SK-N-SH treated with all-trans-retinoic acid at 6 μM for 48 hours (cell line): Measurements from ENCODE around the gene SEMA5A.

Experiments used
- ATAC-seq: fragments of 200-7000 bp; cut with Tn5 transposase; 3 replicates; pipeline ENCODE4 v1.9.1; 2020; ENCODE audit warnings: mild to moderate bottlenecking, moderate library complexity
- ARNTL ChIP-seq: fragments of 450-650 bp; formaldehyde crosslinking; IDR thresholded peaks from 2 replicates; pipeline ENCODE4 v1.5.0; 2020; ENCODE audit warnings: low read depth, mild to moderate bottlenecking, moderate library complexity, borderline replicate concordance
- BACH2 ChIP-seq: fragments of 250-450 bp; sonication (Bioruptor Pico); IDR thresholded peaks from 2 replicates; pipeline ENCODE4 v1.9.0; 2021; ENCODE audit warnings: mild to moderate bottlenecking, borderline replicate concordance
- CSDC2 ChIP-seq: fragments of 250-450 bp; sonication (Bioruptor Pico); IDR thresholded peaks from 2 replicates; pipeline ENCODE4 v1.5.0; 2020; ENCODE audit warnings: mild to moderate bottlenecking, moderate library complexity
- ESRRG ChIP-seq: fragments of 250-450 bp; sonication (Bioruptor Pico); IDR thresholded peaks from 2 replicates; pipeline ENCODE4 v1.6.1; 2021; ENCODE audit warnings: mild to moderate bottlenecking
- GLIS3 ChIP-seq: fragments of 250-450 bp; sonication (Bioruptor Pico); IDR thresholded peaks from 2 replicates; pipeline ENCODE4 v1.5.0; 2020; ENCODE audit warnings: mild to moderate bottlenecking, moderate library complexity
- ISL1 ChIP-seq: fragments of 250-450 bp; sonication (Bioruptor Pico); IDR thresholded peaks from 2 replicates; pipeline ENCODE4 v2.1.2; 2022; ENCODE audit warnings: mild to moderate bottlenecking, moderate library complexity
- OSR1 ChIP-seq: fragments of 250-450 bp; sonication (Bioruptor Pico); IDR thresholded peaks from 2 replicates; pipeline ENCODE4 v1.8.0; 2022; ENCODE audit warnings: moderate library complexity, mild to moderate bottlenecking, inconsistent platforms
- PATZ1 ChIP-seq: fragments of 250-450 bp; sonication (Bioruptor Pico); IDR thresholded peaks from 2 replicates; pipeline ENCODE4 v1.8.0; 2020; ENCODE audit warnings: mild to moderate bottlenecking, moderate library complexity, borderline replicate concordance
- PPARA ChIP-seq: fragments of 250-450 bp; sonication (Bioruptor Pico); IDR thresholded peaks from 2 replicates; pipeline ENCODE4 v1.5.0; 2020; ENCODE audit warnings: mild to moderate bottlenecking, borderline replicate concordance
- RARB ChIP-seq: fragments of 250-450 bp; sonication (Bioruptor Pico); IDR thresholded peaks from 2 replicates; pipeline ENCODE4 v1.8.0; 2021; ENCODE audit warnings: mild to moderate bottlenecking, moderate library complexity
- SNAI2 ChIP-seq: fragments of 250-450 bp; sonication (Bioruptor Pico); IDR thresholded peaks from 2 replicates; pipeline ENCODE4 v1.5.0; 2020; ENCODE audit warnings: mild to moderate bottlenecking, moderate library complexity
- TCF4 ChIP-seq: fragments of 250-450 bp; sonication (Bioruptor Pico); IDR thresholded peaks from 2 replicates; pipeline ENCODE4 v1.8.0; 2021; ENCODE audit warnings: mild to moderate bottlenecking, moderate library complexity, borderline replicate concordance
- TOX ChIP-seq: fragments of 250-450 bp; sonication (Bioruptor Pico); IDR thresholded peaks from 2 replicates; pipeline ENCODE4 v1.8.0; 2021; ENCODE audit warnings: mild to moderate bottlenecking, moderate library complexity, borderline replicate concordance
- TSHZ2 ChIP-seq: fragments of 250-450 bp; sonication (Bioruptor Pico); IDR thresholded peaks from 2 replicates; pipeline ENCODE4 v1.5.0; 2020; ENCODE audit warnings: mild to moderate bottlenecking, moderate library complexity
- ZC3H10 ChIP-seq: fragments of 250-450 bp; sonication (Bioruptor Pico); IDR thresholded peaks from 2 replicates; pipeline ENCODE4 v1.5.1; 2021; ENCODE audit warnings: mild to moderate bottlenecking, moderate library complexity
- ZFP30 ChIP-seq: fragments of 450-650 bp; formaldehyde crosslinking; IDR thresholded peaks from 2 replicates; pipeline ENCODE4 v1.5.0; 2022; ENCODE audit warnings: mild to moderate bottlenecking, moderate library complexity
- ZNF565 ChIP-seq: fragments of 450-650 bp; formaldehyde crosslinking; conservative IDR thresholded peaks from 2 replicates; pipeline ENCODE4 v1.5.0; 2020; ENCODE audit warnings: low read depth, mild to moderate bottlenecking, moderate library complexity
- ZNF70 ChIP-seq: fragments of 450-650 bp; formaldehyde crosslinking; IDR thresholded peaks from 2 replicates; pipeline ENCODE4 v1.5.0; 2020; ENCODE audit warnings: mild to moderate bottlenecking, moderate library complexity
- TF ChIP-seq, protein P1 (sequence below): fragments of 250-450 bp; sonication (Bioruptor Pico); IDR thresholded peaks from 2 replicates; pipeline ENCODE4 v1.8.0; 2021; ENCODE audit warnings: low read depth, mild to moderate bottlenecking, moderate library complexity, borderline replicate concordance
- TF ChIP-seq, protein P2 (sequence below): fragments of 250-450 bp; sonication (Bioruptor Pico); IDR thresholded peaks from 2 replicates; pipeline ENCODE4 v1.5.1; 2021; ENCODE audit warnings: mild to moderate bottlenecking, moderate library complexity
- TF ChIP-seq, protein P3 (sequence below): fragments of 250-450 bp; sonication (Bioruptor Pico); IDR thresholded peaks from 2 replicates; pipeline ENCODE4 v1.5.1; 2020; ENCODE audit warnings: low read depth, mild to moderate bottlenecking, moderate library complexity

SEMA5A gene

GRCh38 chr5:9438596-9439354 is 107.1 kb downstream of the SEMA5A start:
- TF ChIP-seq ZNF70 (CRISPR knock-in tag) (no peak), TSHZ2 (CRISPR knock-in tag) (no peak), CSDC2 (CRISPR knock-in tag) (no peak), ESRRG (no peak), ZNF565 (CRISPR knock-in tag) (no peak), OSR1 (CRISPR knock-in tag) (no peak), RARB (CRISPR knock-in tag) (no peak), ZC3H10 (CRISPR knock-in tag) (no peak), ZFP30 (CRISPR knock-in tag) (no peak), BACH2 (CRISPR knock-in tag) (no peak), ARNTL (CRISPR knock-in tag) (no peak)
- TF ChIP-seq, protein P1, sequence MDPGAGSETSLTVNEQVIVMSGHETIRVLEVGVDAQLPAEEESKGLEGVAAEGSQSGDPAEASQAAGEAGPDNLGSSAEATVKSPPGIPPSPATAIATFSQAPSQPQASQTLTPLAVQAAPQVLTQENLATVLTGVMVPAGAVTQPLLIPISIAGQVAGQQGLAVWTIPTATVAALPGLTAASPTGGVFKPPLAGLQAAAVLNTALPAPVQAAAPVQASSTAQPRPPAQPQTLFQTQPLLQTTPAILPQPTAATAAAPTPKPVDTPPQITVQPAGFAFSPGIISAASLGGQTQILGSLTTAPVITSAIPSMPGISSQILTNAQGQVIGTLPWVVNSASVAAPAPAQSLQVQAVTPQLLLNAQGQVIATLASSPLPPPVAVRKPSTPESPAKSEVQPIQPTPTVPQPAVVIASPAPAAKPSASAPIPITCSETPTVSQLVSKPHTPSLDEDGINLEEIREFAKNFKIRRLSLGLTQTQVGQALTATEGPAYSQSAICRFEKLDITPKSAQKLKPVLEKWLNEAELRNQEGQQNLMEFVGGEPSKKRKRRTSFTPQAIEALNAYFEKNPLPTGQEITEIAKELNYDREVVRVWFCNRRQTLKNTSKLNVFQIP (CRISPR knock-in tag) = no peak
- TF ChIP-seq, protein P2, sequence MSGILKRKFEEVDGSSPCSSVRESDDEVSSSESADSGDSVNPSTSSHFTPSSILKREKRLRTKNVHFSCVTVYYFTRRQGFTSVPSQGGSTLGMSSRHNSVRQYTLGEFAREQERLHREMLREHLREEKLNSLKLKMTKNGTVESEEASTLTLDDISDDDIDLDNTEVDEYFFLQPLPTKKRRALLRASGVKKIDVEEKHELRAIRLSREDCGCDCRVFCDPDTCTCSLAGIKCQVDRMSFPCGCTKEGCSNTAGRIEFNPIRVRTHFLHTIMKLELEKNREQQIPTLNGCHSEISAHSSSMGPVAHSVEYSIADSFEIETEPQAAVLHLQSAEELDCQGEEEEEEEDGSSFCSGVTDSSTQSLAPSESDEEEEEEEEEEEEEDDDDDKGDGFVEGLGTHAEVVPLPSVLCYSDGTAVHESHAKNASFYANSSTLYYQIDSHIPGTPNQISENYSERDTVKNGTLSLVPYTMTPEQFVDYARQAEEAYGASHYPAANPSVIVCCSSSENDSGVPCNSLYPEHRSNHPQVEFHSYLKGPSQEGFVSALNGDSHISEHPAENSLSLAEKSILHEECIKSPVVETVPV (CRISPR knock-in tag) = no peak
- ATAC-seq = no peak

DNA sequence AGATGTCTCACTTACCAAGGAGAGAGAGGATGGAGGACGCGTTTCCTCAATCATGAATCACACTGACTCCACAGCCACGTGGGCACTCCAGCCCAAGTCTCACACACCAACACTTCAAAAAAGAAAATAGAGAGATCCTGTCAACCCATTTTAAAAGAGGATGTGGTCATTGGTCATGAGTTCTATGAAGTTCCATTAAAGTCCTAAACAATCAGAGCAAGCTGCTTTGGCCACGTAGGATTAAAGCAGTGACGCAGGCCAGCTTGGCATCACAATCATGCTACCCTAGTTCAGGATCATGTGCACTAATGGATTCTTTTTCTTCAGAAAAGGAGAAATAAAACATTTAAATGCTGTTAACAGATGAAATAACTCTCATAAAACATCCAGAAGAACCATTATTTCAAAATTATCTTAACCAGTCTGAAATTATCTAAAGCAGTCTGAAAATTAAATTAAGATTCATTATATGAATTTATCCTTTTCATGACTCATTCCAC is 108.1 kb downstream of the SEMA5A start:
- TF ChIP-seq ISL1 (CRISPR knock-in tag) (peak; percentile 99), TOX (CRISPR knock-in tag) (peak; percentile 25; the same call in 1 of the 2 replicates), ARNTL (CRISPR knock-in tag) (no peak), SNAI2 (CRISPR knock-in tag) (peak; percentile 66; the same call in 1 of the 2 replicates), PPARA (CRISPR knock-in tag) (no peak), GLIS3 (no peak), ESRRG (0 out of 2 replicates have a peak, but pooled peaks have one; percentile 39), CSDC2 (CRISPR knock-in tag) (no peak), PATZ1 (CRISPR knock-in tag) (peak; percentile 68; the same call in 1 of the 2 replicates), TCF4 (0 out of 2 replicates have a peak, but pooled peaks have one; percentile 37), ZC3H10 (CRISPR knock-in tag) (peak; percentile 68; the same call in 1 of the 2 replicates)
- TF ChIP-seq, protein P1 (CRISPR knock-in tag) = no peak
- TF ChIP-seq, protein P3, sequence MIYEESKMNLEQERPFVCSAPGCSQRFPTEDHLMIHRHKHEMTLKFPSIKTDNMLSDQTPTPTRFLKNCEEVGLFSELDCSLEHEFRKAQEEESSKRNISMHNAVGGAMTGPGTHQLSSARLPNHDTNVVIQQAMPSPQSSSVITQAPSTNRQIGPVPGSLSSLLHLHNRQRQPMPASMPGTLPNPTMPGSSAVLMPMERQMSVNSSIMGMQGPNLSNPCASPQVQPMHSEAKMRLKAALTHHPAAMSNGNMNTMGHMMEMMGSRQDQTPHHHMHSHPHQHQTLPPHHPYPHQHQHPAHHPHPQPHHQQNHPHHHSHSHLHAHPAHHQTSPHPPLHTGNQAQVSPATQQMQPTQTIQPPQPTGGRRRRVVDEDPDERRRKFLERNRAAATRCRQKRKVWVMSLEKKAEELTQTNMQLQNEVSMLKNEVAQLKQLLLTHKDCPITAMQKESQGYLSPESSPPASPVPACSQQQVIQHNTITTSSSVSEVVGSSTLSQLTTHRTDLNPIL (CRISPR knock-in tag) = peak; percentile 85; the same call in 1 of the 2 replicates
- TF ChIP-seq, protein P2 (CRISPR knock-in tag) = peak; percentile 56; the same call in 1 of the 2 replicates
- peak; percentile 67 for ATAC-seq
